Motor neuron (in vitro differentiated cells): Measurements from ENCODE around the gene ZNF683. TPM values are rescaled to one million over a fixed set of nuclear protein-coding genes. Genes with fewer than 3 reads are reported as not detected.

Experiments used
- ATAC-seq, 8 experiments: fragments of 200-7000 bp; cut with Tn5 transposase; replicated peaks in 6 of 8; 2 replicates each; pipeline ENCODE4 v1.8.0; 2021; ENCODE audit warnings: mild to moderate bottlenecking in 8 of 8, moderate library complexity in 8 of 8
- H3K27ac ChIP-seq, 2 donors: fragments of 250-450 bp; sonication (Bioruptor Pico); 2 replicates each; pipeline ENCODE4 v1.9.0; 2021; ENCODE audit warnings: antibody characterized with exemption in 2 of 2, mild to moderate bottlenecking in 2 of 2, moderate library complexity in 1 of 2
- H3K4me1 ChIP-seq, 2 donors: fragments of 250-450 bp; sonication (Bioruptor Pico); replicated peaks in 1 of 2; 2 replicates each; pipeline ENCODE4 v1.6.1; 2021; ENCODE audit warnings: antibody characterized with exemption in 2 of 2, mild to moderate bottlenecking in 2 of 2, moderate library complexity in 1 of 2
- H3K4me3 ChIP-seq, 5 donors: fragments of 250-450 bp; sonication (Bioruptor Pico); 2 replicates each; pipeline ENCODE4 v1.9.0; 2021; ENCODE audit warnings: antibody characterized with exemption in 5 of 5, mild to moderate bottlenecking in 5 of 5, moderate library complexity in 4 of 5
- WGBS, 10 experiments: fragments of 450-650 bp; shearing (Covaris generic); methylation state at CpG; one replicate each; pipeline ENCODE4 v1.0.0; 2022; 5-methylcytosine and 5-hydroxymethylcytosine counted together
- in situ Hi-C, 9 experiments: fragments of 400-800 bp; cut with MboI; loops; one replicate each; pipeline ENCODE4 v1.15.0; 2021; ENCODE audit warnings: low sequenced_read_pairs in 9 of 9, low pct_unique_long_range_greater_than_20kb in 2 of 9; ENCODE audit not compliant: unreplicated experiment in 9 of 9
- total RNA-seq, 8 experiments: library from RNA; unstranded; fragments of 300-600 nt; gene quantifications; 2 replicates each; pipeline versions ENCODE4 v1.2.3 to v1.2.4, GENCODE V29; 2022

Gene ZNF683
- total RNA-seq, 8 experiments from 2014 or later, result 0.27 to 1.4 (median 0.63) TPM; not detected in 3

DNA sequence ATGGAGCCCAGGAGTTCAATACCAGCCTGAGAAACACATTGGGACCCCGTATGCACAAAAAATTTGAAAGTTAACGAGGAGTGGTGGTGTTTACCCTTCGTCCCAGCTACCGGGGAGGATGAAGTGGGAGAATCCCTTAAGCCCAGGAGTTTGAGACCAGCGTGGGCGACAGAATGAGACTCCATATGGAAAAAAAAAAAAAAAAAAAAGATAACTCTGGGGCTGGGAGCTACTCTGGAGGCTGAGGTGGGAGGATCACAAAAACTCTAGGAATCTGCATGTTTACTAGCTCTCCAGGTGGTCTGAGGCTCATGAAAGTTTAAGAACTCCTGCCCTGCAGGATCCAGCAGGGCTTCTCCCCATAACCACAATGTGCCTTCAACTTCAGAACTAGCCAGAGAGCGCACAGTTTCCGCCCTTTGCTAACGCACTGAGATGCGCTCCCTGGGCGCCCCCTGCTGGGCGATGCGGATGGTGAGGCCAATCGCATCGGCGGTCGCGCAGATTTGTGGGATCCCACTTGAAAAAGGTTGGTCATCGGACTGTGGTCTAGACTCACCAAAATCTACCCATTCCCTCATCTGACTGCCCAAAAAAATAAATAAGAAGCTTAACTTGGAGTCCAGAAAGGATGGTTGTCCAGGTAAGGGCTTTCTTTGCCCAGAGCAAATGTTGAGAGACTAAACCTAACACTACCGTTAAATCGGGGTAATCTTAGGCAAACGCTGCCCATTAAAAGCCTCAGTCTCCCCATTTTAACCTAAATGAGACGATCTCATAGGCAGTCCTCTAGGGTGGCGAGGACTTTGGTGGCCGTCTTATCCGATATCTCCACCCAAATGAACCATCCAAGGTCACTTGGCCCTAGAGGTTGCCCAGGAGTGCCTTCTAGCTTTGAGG is 8.8 kb downstream of the ZNF683 start:
- in situ Hi-C loops, result no loop called here
- Histone ChIP-seq H3K27ac (no peak overlapping the region), H3K4me3 (no peak overlapping the region), H3K4me1 (peaks cover 4 to 7% of the 10 kb centered on the region in 2 donors)
- WGBS, 10 experiments, result 17 to 100% (median 68%) methylated on average over 2 to 23 of the region's 26 CpGs; no CpG with 5 or more reads in 1 of the 10 experiments
- peak; percentile 45 to 90 (median 70) for ATAC-seq

DNA sequence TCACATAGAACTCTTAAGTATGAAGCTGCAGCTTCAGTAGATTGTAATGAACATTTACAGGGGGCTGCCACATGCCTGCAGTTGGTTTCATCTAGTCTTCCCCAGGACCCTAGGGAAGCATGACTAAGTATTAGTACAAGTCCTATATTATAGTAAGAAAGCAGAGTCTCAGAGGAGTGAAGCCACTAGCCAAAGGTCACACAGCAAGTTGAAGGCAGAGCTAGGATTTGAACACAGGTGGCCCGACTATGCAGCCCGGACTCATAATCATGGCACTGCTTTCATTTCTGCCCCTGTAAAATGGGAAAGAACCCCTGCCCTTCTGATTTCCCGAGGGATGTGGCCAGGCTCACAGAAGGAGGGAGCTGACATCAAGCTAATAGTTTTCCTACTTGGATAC is 10.2 kb downstream of the ZNF683 start:
- 43 to 100% (median 88%) methylated on average over 1 to 3 of the region's 3 CpGs; no CpG with 5 or more reads in 4 of the 10 experiments for WGBS, 10 experiments
- Histone ChIP-seq H3K27ac (no peak overlapping the region), H3K4me3 (no peak overlapping the region), H3K4me1 (peaks cover 4 to 7% of the 10 kb centered on the region in 2 donors)
- ATAC-seq, result no peak
- in situ Hi-C loops, result no loop called here

DNA sequence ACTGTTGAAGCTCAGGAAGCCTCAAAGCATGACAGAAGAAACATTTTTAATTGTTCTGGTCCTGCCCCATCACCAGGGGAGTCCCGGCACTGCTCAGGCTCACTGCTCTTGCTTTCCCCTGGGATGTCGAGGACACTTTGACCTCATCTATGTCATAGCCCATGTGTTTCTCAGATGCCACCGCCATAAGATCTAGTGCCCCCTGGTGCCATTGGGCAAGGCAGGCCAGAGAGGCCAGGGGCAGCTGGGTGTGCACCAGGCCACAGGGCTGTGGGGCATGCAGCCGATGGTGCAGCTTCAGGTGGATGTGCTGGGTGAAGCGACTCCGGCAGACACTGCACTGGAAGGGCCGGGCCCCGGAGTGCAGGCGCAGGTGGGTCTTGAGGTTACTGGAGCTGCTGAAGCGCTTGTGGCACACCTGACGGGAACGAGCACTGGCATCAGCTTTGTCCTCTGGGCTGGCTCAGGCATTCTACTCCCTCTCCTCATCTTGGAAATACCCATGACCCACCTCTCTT is 10.9 kb downstream of the ZNF683 start:
- in situ Hi-C loops, result no loop called here
- Histone ChIP-seq H3K4me3 (no peak overlapping the region), H3K4me1 (peaks cover 4 to 7% of the 10 kb centered on the region in 2 donors), H3K27ac (no peak overlapping the region)
- WGBS, 10 experiments, result 60 to 100% (median 92%) methylated on average over 1 to 7 of the region's 12 CpGs; no CpG with 5 or more reads in 2 of the 10 experiments
- no peak for ATAC-seq

DNA sequence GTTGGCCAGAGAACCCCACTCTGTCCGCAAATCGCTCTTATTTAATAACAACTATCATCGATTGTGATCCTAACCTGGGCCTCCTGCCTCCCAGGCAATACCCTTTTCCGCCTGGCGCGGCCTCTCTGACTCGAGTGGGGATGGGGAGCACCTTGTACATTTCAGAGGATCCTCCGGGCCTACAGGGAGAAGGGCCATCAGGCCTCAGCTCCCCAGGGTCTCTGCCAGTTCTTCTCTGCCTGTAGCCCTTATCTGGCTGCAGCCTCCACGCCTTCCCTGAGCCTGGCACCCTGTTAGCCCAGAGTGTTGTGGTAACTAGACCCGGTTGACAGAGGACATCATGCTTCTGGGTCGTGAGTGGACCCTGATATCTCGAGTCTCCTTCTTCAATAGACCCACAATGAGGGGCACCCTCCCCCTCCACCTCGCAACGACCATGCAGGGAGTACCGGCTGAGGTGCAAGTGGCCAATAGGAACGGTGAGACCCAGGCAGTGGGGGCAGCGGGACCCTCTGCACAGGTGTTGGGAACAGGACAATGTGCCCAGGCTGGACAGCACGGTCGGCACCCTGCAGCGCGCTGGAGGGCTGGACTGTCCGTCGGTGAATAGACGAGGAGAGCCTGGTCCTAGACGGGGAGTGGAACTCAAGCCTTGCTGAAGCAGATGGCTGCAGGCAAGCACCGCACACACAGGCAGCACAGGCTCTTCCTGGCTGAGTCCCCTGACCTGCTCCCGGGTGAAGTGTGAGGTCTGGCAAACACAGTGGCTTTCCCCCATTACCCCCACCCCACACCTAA is 11.5 kb downstream of the ZNF683 start:
- Histone ChIP-seq H3K27ac (no peak overlapping the region), H3K4me3 (no peak overlapping the region), H3K4me1 (peaks cover 4 to 7% of the 10 kb centered on the region in 2 donors)
- in situ Hi-C loops, result no loop called here
- 60 to 85% (median 75%) methylated on average over 1 to 20 of the region's 27 CpGs; no CpG with 5 or more reads in 4 of the 10 experiments for whole genome bisulfite sequencing, 10 experiments
- ATAC-seq, result peak in 3 of 8 experiments; percentile 2 to 8 (median 5)

DNA sequence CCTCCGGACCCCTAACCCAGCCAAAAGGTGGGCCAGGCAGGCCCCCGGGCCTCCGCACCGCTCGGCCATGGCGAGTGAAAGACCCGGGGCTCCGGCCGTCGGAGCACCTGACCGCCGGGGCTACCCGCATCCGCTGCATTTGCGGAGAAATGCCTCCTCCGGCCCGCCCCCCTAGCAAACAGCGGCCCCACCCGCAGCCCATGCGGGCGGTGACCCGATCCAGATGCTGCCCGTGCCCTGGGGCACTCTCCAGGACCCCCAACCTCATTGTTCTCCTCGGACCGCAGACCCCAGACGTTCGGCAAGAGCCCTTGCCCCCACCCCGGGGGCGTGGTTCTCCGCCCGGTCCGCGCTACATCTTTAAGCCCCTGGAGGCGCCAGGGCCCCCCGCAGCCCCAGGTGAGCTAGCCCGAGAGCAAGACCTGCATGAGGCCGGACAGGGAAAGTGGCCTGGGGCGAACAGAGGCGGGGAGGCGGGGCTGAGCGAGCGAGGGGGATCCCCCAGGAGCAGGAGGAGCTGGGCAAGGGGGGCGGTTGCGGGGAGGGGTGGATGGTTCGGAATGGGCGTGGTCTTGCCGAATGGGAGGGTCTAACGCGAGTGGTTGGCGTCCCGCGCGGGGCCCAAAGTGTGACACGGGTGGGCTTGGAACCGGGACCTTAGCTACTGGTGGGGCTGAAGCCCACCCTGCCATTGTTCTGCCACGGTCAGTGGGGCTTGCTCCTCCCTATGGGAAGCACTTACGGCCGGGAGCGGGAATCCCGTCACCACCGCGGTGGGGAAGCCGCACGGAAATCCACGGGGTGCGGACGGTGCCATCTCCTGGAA is 12.4 kb downstream of the ZNF683 start:
- 0 to 59% (median 49%) methylated on average over 1 to 13 of the region's 67 CpGs; no CpG with 5 or more reads in 7 of the 10 experiments for WGBS, 10 experiments
- Histone ChIP-seq H3K27ac (no peak overlapping the region), H3K4me1 (peaks cover 11 to 14% of the 10 kb centered on the region in 2 donors), H3K4me3 (peak overlapping the region in 1 of 5 donors; percentile 15)
- in situ Hi-C loops, result no loop called here
- peak in 6 of 8 experiments; percentile 17 to 38 (median 24) for ATAC-seq

DNA sequence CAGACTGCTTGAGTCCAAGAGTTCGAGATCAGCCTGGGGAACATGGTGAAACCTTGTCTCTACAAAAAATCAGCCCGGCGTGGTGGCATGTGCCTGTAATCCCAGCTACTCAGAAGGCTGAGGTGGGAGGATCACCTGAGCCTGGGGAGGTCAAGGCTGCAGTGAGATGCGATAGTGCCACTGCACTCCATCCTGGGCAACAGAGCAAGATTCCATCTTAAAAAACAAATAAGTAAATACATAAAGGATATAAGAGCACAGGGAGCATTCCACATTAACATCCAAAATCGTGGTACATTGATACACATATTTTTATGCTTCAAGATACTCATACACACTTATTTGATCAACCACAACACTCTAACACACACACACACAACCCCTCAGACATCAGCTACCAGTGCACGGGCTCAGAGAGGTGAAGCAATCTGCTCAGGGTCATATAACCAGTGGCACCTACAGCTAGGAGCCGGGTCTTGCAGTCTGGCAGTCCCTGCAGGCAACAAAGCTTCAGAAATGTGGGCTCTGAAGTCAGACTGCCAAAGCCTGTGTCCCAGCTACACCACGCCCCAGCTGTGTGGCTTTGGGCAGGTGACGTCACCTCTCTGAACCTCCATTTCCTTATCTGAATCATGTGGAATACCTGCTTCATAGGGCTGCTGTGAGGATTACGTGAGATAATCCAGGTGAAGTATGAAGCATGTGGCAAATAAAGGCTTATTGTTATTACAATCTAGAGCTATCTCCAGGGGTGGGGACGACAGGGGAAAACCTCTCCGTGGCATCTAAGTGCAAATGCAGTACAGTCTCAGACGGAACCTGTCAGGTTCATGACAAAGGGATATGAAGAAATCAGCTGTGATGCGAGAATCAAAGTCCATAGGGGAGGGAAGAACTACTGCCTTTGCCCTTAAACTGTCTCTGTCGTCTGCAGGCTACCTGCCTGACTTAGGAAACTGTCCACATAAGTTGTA is 13.9 kb downstream of the ZNF683 start:
- H3K4me1 ChIP-seq, result peaks cover 11 to 16% of the 10 kb centered on the region in 2 donors
- in situ Hi-C loops, result no loop called here
- ATAC-seq, result peak in 2 of 8 experiments; percentile 12 to 14
- H3K4me3 ChIP-seq, result no peak overlapping the region
- no peak overlapping the region for H3K27ac ChIP-seq
- 30 to 100% (median 68%) methylated on average over 1 to 13 of the region's 15 CpGs; no CpG with 5 or more reads in 1 of the 10 experiments for WGBS, 10 experiments

DNA sequence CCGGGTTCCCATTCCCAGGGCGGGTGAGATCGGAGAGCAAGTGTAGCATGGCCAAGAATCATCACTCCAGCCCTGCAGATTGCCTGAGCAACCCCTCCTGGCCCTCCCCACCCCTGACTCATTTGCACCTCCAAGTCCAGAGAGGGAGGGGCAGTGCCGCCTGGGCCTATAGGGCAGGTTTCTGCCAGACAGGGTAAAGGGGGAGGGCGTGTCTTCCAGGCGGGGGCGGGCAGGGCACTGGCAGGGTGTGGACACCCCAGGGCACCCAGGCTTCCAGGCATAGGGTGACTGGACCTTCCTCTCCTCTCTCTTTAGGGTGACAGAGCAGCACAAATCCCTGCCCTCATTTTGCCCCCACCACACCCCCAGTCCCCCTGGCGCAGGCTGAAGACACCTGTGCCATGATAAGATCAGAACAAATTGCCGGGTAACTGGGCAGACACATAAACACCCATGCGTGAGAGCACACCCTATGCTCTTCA is 15.4 kb downstream of the ZNF683 start:
- Histone ChIP-seq H3K4me3 (no peak overlapping the region), H3K27ac (no peak overlapping the region), H3K4me1 (peaks cover 12 to 18% of the 10 kb centered on the region in 2 donors)
- in situ Hi-C loops, result no loop called here
- 0 to 100% (median 76%) methylated on average over 1 to 2 of the region's 10 CpGs; no CpG with 5 or more reads in 5 of the 10 experiments for WGBS, 10 experiments
- ATAC-seq, result peak in 2 of 8 experiments; percentile 37 to 71

DNA sequence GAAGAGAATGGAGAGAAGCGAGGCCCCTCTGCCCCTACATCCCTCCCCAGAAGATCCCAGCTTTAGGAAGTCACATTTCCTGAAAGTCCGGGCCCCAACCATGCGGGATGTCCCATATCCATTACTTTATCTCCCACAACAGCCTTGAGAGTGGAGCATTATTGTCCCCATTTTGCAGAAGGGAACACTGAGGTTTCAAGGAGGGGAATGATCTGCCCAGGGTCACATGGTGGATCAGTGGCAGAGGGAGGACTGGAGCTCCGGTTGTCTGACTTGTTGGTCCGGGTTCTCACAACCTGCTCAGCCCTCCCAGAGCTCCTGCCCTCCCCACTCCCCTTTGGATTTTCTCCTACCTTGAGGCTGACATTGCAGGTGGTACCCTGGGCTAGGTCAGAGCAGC is 16.4 kb downstream of the ZNF683 start:
- no peak overlapping the region for H3K4me3 ChIP-seq
- 58 to 100% (median 83%) methylated on average over 1 to 5 of the region's 5 CpGs; no CpG with 5 or more reads in 4 of the 10 experiments for WGBS, 10 experiments
- in situ Hi-C loops, result no loop called here
- H3K4me1 ChIP-seq, result peaks cover 23 to 29% of the 10 kb centered on the region in 2 donors
- no peak for ATAC-seq
- H3K27ac ChIP-seq, result no peak overlapping the region

DNA sequence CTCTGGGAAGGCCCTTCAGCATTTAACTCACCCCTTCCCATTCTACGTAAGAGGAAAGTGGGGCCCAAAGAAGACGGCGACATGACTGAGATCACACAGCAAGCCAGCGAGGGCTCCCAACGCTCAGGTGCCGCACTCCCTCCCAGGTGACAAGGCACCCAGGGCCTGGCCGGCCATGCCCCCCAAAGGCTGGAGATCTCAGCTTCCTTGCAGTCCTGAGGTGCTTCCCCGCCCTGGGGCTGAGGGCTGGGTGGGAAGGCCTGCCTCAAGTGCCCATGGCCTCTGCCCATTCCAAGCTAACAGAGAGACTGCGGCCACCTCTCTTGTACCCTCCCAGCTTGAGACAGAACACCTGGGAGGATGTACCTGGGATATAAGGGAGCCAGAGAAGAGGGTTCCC is 17.6 kb downstream of the ZNF683 start:
- ATAC-seq, result no peak
- WGBS, 10 experiments, result 82 to 97% (median 90%) methylated on average over 3 to 8 of the region's 9 CpGs; no CpG with 5 or more reads in 6 of the 10 experiments
- H3K4me3 ChIP-seq, result no peak overlapping the region

DNA sequence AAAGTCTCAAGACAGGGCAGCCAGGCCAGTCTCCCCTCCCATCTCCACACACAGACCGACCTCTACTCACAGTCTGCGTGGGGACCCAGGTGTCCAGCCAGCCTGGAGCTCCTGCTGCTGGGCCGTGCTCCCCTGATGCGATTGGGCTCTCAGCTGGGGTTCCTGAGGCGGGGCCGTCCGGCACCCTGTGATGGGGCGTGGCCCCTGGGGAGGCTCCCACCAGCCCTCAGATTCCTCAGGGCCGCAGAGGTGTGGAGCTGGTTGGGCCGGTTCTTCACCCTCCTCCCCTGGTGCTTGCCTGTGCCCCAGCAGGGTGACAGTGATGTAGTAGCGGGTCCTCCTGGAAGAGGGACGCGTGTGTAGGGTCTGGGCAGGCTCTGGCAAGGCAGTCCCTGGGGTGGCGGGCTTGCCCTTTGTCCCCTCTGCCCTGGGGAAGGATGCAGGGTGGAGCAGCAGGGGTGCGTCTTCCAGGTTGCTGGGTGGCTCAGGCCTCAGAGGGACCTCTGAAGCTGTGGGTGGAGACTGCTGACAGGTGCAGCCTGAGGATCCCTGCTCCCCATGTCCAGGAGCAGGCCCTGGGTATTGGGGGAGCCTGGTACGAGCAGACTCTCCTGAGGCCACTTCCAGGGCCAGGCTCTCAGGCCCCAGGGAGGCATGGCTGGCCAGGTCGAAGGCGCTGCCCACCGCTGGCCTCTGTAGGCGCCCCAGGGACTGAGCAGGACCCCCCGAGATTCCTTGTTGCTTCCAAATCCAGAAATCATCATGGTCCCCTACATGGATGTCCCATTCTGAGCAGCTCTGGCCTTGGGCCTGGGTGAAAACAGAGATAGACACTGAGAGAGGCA is 18.4 kb downstream of the ZNF683 start, which contains the start of gene CRYBG2:
Gene CRYBG2, minus strand, starts transcription at position 155 of the 845 bp plus-strand sequence. CDS start 7,473 bp downstream, outside the sequence.
- 44 to 91% (median 80%) methylated on average over 1 to 7 of the region's 21 CpGs; no CpG with 5 or more reads in 6 of the 10 experiments for WGBS, 10 experiments
- peak in 4 of 8 experiments; percentile 5 to 23 (median 11) for ATAC-seq
- peaks cover 20 to 29% of the 10 kb centered on the region in 2 donors for H3K4me1 ChIP-seq
- H3K27ac ChIP-seq, result no peak within 1 kb of the TSS
- in situ Hi-C loops, result no loop called here
- no peak within 1 kb of the TSS for H3K4me3 ChIP-seq

More for the DNA sequence above, 17.6 kb downstream of the ZNF683 start:
- Histone ChIP-seq H3K27ac (no peak overlapping the region), H3K4me1 (peaks cover 22 to 31% of the 10 kb centered on the region in 2 donors)
- in situ Hi-C loops, result no loop called here
